GM12892 (cell line): ENCODE results near the gene CXCL8.

Experiments
- POLR2A ChIP-seq: IDR thresholded peaks from 2 replicates; pipeline ENCODE4 v1.6.1; 2011; ENCODE audit warnings: low read depth, low read length, control low read depth
- POLR2AphosphoS5 ChIP-seq: IDR thresholded peaks from 2 replicates; pipeline ENCODE4 v1.6.1; 2011; ENCODE audit warnings: low read depth, low read length, control low read depth
- TAF1 ChIP-seq: IDR thresholded peaks from 2 replicates; pipeline ENCODE4 v1.6.1; 2011; ENCODE audit warnings: low read depth, mild to moderate bottlenecking, control low read depth, low read length, borderline replicate concordance

- TF ChIP-seq POLR2A (no peak), POLR2AphosphoS5 (no peak), TAF1 (no peak)
Observed at GRCh38 chr4:73702796-73703287, 37.5 kb upstream of the CXCL8 start.
